IPS-18a (cell line): ENCODE data around the gene OR6J1.

ENCODE experiments used
- H3K27ac ChIP-seq: one replicate; pipeline ENCODE4 v1.5.1; 2013; ENCODE audit warnings: low read length
- H3K27me3 ChIP-seq: one replicate; pipeline ENCODE4 v1.6.1; 2013; ENCODE audit warnings: mild to moderate bottlenecking, low read length; ENCODE audit not compliant: control insufficient read depth, insufficient read depth
- H3K36me3 ChIP-seq: one replicate; pipeline ENCODE4 v1.6.1; 2013; ENCODE audit warnings: low read depth, low read length; ENCODE audit not compliant: control insufficient read depth
- H3K4me1 ChIP-seq: one replicate; pipeline ENCODE4 v1.6.1; 2013; ENCODE audit warnings: low read depth, low read length; ENCODE audit not compliant: control insufficient read depth
- H3K4me3 ChIP-seq: one replicate; pipeline ENCODE4 v1.5.1; 2013; ENCODE audit warnings: low read length
- H3K9ac ChIP-seq: one replicate; pipeline ENCODE4 v1.6.1; 2013; ENCODE audit warnings: mild to moderate bottlenecking, low read length, moderate library complexity
- H3K9me3 ChIP-seq: one replicate; pipeline ENCODE4 v1.6.1; 2013; ENCODE audit warnings: low read depth, low read length; ENCODE audit not compliant: control insufficient read depth

The OR6J1 gene

GRCh38 chr14:22601996-22602395, 42.2 kb downstream of the OR6J1 start:
- Histone ChIP-seq H3K4me1 (peaks cover 16% of the 10 kb centered on the region), H3K4me3 (no peak overlapping the region), H3K27ac (no peak overlapping the region), H3K9ac (no peak overlapping the region), H3K36me3 (peaks cover 57% of the 10 kb centered on the region), H3K27me3 (no peaks in the 10 kb centered on the region), H3K9me3 (no peaks in the 10 kb centered on the region)

- peaks cover 52% of the 10 kb centered on the region for H3K36me3 ChIP-seq
- no peaks in the 10 kb centered on the region for H3K9me3 ChIP-seq
- no peaks in the 10 kb centered on the region for H3K27me3 ChIP-seq
- no peak overlapping the region for H3K27ac ChIP-seq
- H3K4me1 ChIP-seq: peaks cover 16% of the 10 kb centered on the region
- no peak overlapping the region for H3K9ac ChIP-seq
- H3K4me3 ChIP-seq: no peak overlapping the region
Measured at GRCh38 chr14:22601456-22601855, 42.7 kb downstream of the OR6J1 start.

DNA sequence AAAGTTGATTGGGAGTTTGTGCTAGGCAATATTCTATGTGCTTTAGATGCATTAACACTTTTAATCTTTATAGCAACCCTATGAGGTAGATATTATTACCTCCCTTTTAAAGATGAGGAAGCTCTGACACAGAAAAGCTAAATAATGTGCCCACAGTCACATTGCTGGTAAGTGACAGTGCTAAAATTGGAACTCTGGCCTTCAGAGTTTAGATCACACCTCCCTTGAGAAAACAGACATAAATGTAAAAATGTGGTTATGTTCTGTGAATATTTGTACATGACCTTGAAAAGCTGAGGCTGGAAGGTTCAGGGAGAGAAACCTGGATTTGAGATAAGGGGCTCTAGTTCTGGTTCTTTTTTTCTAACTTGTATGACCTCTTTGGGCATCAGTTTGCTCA, 44.1 kb downstream of the OR6J1 start:
- Histone ChIP-seq H3K36me3 (peaks cover 38% of the 10 kb centered on the region), H3K9me3 (no peaks in the 10 kb centered on the region), H3K9ac (no peak overlapping the region), H3K4me3 (no peak overlapping the region), H3K4me1 (peaks cover 16% of the 10 kb centered on the region), H3K27ac (no peak overlapping the region), H3K27me3 (no peaks in the 10 kb centered on the region)

DNA sequence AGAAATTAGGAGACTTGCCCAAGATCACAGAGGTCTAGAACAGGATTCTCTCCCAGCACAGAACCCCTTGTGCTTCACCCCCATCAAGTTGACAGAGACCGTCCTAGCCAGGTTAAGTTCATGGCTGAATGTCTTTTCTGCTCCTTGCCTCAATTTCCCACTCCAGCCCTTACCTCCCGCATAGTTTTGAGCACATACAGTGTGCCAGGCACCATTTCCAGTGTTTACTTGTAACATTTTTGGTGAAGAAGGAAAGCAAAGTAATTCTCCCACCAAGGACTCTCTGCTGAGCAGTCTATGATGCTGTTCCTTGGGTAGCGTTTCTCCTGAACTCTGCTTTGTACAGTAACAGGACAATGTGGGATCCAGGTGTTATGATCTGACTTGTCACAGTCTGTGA, 44.8 kb downstream of the OR6J1 start:
- H3K4me1 ChIP-seq: peaks cover 16% of the 10 kb centered on the region
- peaks cover 32% of the 10 kb centered on the region for H3K36me3 ChIP-seq

GRCh38 chr14:22598896-22599244, 45.3 kb downstream of the OR6J1 start:
- Histone ChIP-seq H3K36me3 (peaks cover 30% of the 10 kb centered on the region), H3K27ac (peak overlapping the region; percentile 79), H3K4me3 (peak overlapping the region; percentile 91), H3K4me1 (peaks cover 16% of the 10 kb centered on the region), H3K9ac (peak overlapping the region; percentile 62), H3K27me3 (no peaks in the 10 kb centered on the region), H3K9me3 (no peaks in the 10 kb centered on the region)

More for the DNA sequence above, 44.8 kb downstream of the OR6J1 start:
- peak overlapping the region; percentile 56 for H3K27ac ChIP-seq
- H3K27me3 ChIP-seq: no peaks in the 10 kb centered on the region
- peak overlapping the region; percentile 62 for H3K9ac ChIP-seq
- H3K4me3 ChIP-seq: peak overlapping the region; percentile 91
- no peaks in the 10 kb centered on the region for H3K9me3 ChIP-seq

- Histone ChIP-seq H3K27ac (peak within 1 kb of the TSS; percentile 79), H3K4me3 (peak within 1 kb of the TSS; percentile 91), H3K9ac (peak within 1 kb of the TSS; percentile 62), H3K9me3 (no peaks in the 10 kb centered on the region), H3K36me3 (peaks cover 24% of the 10 kb centered on the region), H3K27me3 (no peaks in the 10 kb centered on the region), H3K4me1 (peaks cover 16% of the 10 kb centered on the region)
Measured at GRCh38 chr14:22598099-22598895, 45.9 kb downstream of the OR6J1 start, which contains the start of gene ABHD4. Gene ABHD4, plus strand, starts transcription at chr14:22598300. Its CDS starts 7 bp downstream, at chr14:22598307.

- no peak overlapping the region for H3K27ac ChIP-seq
- peaks cover 18% of the 10 kb centered on the region for H3K36me3 ChIP-seq
- peaks cover 19% of the 10 kb centered on the region for H3K4me1 ChIP-seq
- peak overlapping the region; percentile 91 for H3K4me3 ChIP-seq
- H3K9me3 ChIP-seq: no peaks in the 10 kb centered on the region
- H3K27me3 ChIP-seq: no peaks in the 10 kb centered on the region
- peak overlapping the region; percentile 43 for H3K9ac ChIP-seq
Measured at GRCh38 chr14:22597771-22598098, 46.4 kb downstream of the OR6J1 start.

DNA sequence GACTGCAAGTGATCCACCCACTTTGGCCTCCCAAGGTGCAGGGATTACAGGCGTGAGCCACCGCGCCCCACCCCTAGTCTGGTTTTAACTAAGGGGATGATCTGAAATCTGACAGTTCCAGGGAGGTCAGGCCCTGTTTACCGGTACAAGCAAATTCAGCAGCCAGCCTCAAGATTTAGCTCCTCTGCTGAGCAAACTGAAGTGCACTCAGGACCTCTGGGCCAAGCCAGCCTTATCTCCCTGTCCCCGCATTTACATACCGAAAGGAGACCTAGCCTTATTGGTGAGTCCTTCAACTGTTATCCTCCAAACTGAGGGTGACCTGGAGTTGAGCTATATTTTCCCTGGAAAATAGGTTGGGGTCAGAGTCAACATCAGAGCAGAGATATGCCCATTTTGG, 46.9 kb downstream of the OR6J1 start:
- no peak overlapping the region for H3K27ac ChIP-seq
- peaks cover 14% of the 10 kb centered on the region for H3K36me3 ChIP-seq
- no peaks in the 10 kb centered on the region for H3K9me3 ChIP-seq
- peak overlapping the region; percentile 91 for H3K4me3 ChIP-seq
- peaks cover 19% of the 10 kb centered on the region for H3K4me1 ChIP-seq
- H3K27me3 ChIP-seq: no peaks in the 10 kb centered on the region
- no peak overlapping the region for H3K9ac ChIP-seq

- H3K27me3 ChIP-seq: no peaks in the 10 kb centered on the region
- peaks cover 5% of the 10 kb centered on the region for H3K36me3 ChIP-seq
- peaks cover 19% of the 10 kb centered on the region for H3K4me1 ChIP-seq
- no peaks in the 10 kb centered on the region for H3K9me3 ChIP-seq
- no peak overlapping the region for H3K4me3 ChIP-seq
- no peak overlapping the region for H3K9ac ChIP-seq
- H3K27ac ChIP-seq: no peak overlapping the region
Measured at GRCh38 chr14:22596354-22596879, 47.7 kb downstream of the OR6J1 start.

GRCh38 chr14:22594156-22594716, 49.9 kb downstream of the OR6J1 start:
- H3K4me3 ChIP-seq: no peak overlapping the region
- H3K9ac ChIP-seq: no peak overlapping the region
- H3K36me3 ChIP-seq: no peaks in the 10 kb centered on the region
- peaks cover 13% of the 10 kb centered on the region for H3K4me1 ChIP-seq
- H3K27me3 ChIP-seq: no peaks in the 10 kb centered on the region
- H3K27ac ChIP-seq: no peak overlapping the region
- H3K9me3 ChIP-seq: no peaks in the 10 kb centered on the region

DNA sequence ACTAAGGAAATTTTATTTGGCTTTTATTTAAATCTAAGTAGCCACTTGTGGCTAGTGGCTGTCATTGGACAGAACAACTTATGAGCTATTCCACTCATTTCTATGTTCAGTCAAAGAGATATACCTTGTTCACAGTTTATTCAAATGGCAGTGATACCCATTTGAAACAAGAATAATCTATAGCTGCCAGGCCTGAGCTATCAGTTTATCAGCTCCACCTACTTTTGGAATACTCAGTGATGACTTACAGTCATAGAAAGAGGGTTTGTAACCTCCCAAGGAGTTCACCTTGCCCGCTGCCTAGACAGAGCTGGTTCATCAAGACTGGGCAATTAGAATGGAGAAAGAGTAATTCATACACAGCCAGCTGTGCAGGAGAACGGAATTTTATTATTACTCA, 50.6 kb downstream of the OR6J1 start:
- Histone ChIP-seq H3K9ac (no peak overlapping the region), H3K27ac (no peak overlapping the region), H3K36me3 (no peaks in the 10 kb centered on the region), H3K9me3 (no peaks in the 10 kb centered on the region), H3K4me3 (no peak overlapping the region), H3K4me1 (peaks cover 10% of the 10 kb centered on the region), H3K27me3 (no peaks in the 10 kb centered on the region)

DNA sequence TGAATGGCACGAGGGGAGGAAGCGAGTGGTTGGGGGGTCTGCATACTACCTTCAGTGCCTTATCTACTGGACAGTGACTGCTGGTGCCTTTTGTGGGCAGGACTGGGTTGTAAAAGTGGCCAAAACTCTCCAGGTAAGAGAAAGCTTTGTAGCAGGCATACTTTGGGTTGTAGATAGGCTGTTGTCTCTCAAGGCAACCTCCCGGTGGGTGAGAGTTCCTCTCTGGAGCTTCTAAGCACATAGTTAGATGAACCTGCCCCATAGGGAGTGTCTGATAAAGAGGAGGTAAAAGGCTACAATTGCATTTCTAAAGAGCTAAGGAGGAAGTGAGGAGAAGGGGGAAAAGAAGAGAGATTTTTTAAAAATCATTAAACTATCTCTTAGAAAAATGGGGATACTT, 51.0 kb downstream of the OR6J1 start:
- H3K9me3 ChIP-seq: no peaks in the 10 kb centered on the region
- peaks cover 10% of the 10 kb centered on the region for H3K4me1 ChIP-seq
- no peaks in the 10 kb centered on the region for H3K36me3 ChIP-seq
- H3K4me3 ChIP-seq: no peak overlapping the region
- no peak overlapping the region for H3K27ac ChIP-seq
- no peaks in the 10 kb centered on the region for H3K27me3 ChIP-seq
- no peak overlapping the region for H3K9ac ChIP-seq
